DMS79 (cell line): ENCODE results near the gene NCK1.
A peak's percentile ranks its signal among the peaks of the same experiment; 100 is the strongest.

Experiments used
- DNase-seq: peaks from one replicate; lab custom pipeline; 2025; lab: John Stamatoyannopoulos, UW

The NCK1 gene

DNA sequence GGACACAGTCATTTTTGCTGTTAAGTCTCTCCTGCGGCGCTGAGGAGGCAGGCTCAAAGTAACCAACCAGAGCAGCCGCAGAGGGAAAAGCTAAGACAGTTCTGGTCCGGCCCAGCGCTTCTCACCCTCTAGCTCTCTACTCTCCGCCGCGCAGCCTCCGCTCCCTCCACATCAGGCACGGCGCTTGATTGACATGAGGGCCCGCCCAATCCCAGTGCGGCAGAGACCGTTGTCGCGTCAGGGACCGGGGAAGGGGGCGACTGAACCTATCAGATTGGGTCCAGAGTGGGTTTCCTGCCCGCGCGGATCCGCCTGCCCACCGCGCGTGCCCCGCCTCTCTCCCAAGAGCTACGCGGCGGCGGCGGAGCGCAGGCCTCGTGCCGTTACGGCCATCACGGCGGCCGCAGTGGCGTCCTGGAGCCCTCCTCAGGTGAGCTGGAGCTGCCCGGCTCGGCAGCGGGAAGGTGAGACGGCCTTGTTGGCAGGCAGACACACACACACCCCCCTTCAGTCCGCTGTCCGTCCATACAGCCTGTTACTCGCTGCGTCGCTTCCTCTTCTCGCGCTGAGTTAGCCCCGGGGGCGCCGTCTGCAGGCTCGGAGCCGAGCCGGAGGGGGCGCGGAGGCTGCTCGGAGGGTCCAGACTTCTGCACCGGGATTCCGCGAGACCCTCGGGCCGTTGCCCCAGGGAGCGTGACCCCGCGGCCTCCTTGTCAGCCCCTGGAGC lies at the start of gene NCK1:
TSS of gene NCK1 (plus strand) at position 319 of the 727 bp plus-strand sequence. CDS start 65,794 bp downstream, outside the sequence.
- peak; percentile 98 for DNase-seq

DNA sequence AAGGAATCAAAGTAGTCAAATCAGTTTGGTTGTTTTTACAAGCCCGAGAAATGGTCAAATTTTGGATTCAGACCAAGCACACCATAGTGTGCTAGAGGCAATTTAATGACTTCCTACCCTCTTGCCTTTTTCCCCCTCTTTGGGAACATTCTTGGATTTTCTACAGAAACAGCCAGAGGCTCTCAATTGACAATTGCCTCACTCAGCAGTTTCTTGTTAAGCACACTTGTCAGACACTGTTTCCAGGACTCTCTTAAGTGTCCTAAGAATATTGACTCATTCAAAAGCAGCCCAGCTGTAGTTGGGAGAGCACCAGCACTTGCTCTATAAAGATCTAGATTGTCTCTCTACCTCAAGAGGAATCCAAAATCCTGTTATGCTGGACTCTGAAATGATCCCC lies 44.6 kb upstream of the NCK1 start:
- DNase-seq: peak; percentile 69

DNA sequence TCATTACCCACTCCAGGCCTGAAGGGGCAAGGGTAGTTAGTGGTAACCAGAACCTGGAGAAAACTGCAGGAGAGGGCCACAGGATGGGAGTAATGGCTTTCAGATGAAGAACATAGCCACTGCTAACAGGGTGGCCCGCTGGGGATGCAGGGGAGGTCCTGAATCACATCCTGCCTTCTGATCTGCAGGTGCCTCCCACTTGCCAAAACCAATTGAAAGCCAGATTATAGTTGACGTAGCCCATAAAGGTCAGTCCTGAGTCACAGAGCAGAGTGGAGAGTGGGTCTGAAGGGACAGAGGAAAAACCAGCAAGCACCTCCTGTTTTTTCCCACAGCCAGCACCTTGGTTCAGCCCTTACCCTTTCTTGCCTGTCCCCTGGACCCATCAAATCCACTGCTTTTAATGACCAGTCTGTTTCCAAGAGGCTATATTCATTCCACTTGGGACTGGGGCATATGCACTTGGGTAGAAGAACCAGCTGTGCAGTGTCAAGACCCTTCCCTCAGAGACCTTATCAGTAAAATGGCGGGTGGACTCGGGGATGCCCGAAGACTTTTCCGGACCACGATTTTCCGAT lies 43.7 kb upstream of the NCK1 start:
- peak; percentile 80 for DNase-seq

DNA sequence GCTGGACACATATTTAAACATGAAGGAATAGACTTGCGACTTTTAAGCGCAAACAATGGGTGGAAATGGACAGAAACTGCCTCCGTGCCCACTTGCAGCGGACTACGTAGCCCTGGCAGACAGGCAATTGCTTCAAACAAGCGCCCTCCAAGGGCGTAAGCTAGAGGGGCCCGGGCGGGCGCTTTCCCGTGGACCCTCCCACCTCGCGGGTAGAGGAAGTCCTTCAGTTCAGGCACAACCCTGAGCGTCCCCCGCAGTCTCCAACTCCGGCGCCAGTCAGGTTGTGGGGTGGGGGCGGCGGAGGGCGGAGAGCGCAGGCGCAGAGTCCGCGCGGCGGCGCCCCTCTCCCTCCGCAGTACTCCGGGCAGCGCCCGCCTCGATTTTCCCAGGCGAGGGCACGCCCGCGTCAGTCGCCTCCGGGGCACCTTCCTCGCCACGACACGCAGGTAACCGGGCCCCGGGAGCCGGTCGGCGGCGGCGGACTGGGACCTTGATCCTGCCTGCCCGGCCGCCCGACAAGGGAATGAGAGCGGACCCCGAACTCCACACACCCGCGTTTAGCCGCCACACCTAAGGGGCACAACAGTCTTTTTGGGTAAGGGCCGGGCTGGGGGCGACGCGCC lies 43.1 kb upstream of the NCK1 start, which contains the start of gene SLC35G2:
TSS of gene SLC35G2 (plus strand) at position 358 of the 623 bp plus-strand sequence. CDS start 35,335 bp downstream, outside the sequence.
- peak; percentile 83 for DNase-seq

DNA sequence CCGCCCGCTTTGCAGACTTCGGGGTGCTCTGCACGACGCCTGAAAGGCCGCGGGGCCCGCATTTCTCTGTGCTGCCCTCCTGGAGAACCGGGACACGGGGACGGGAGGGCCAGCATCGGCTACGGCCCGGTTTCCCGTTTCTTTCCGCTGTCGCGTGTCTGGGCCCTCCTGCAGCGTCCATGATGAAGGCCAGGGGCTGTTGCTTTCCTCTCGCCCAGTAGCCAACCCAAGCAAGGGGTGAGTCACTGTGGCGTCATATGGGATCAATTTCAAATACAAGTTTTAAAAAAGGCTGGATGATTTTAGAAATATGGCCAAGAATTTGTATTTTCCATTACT lies 42.6 kb upstream of the NCK1 start:
- peak; percentile 46 for DNase-seq

DNA sequence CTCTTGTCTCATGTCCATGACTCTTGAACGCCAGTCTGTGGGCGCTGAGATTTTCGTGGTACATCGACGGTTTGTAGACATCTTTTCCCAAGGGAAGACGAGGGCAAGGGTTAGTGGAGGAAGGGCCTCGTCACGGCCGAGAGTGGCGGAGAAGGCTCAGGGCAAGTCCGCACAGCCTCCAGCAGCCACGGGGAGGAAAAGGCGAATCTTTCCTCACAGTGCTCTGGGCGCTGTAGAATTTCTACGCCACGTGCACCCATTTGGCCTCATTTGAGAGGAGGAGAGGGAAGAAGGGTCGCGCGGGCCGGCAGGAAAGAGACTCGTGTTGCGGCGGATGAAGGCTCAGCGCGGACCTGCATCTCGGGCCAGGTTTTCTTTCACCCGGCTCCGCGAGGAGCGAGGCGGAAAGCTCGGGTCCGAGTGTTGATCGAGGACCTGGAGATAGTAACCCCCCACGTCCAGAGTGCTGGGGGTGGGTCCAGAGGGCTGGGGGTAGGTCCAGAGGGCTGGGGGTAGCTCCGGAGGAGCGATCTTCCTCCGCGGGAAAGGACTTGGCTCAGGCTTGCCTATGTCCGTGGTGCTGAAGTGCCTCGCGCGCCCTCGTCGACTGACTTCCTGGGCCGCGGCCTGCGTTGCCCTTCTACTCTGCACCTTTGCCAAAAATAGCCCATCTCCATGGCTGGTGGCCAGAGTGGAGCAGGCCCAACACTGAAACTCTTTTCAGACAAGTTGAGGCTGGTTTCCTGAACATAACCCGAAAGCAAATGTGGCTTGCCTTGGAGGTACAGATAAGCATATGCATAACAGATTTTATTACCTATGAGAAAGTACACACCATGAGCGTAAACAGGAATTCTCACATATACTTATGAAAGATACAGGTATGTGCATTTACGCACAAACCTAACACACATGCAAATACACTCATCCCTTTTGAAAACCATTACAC lies 42.0 kb upstream of the NCK1 start:
- DNase-seq: peak; percentile 46

DNA sequence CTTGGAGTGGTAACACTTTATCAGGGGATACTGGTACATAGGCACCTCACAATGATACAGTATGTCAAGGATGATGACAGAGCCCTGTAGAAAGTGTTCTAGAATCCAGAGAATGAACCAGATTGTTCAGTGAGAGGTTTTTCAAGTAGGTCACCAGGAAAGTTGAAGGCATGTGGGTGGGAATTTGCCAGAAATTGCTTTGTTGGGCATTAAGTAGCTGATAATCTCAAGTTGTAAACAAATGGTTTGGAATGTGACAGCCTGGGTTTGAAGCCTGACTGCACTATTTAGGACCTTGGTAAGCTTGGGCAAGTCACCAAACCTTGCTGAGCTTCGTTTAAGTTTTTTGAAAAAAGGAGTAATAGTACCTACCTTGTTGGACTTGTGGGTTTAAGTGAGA lies 30.5 kb upstream of the NCK1 start:
- no peak for DNase-seq

DNA sequence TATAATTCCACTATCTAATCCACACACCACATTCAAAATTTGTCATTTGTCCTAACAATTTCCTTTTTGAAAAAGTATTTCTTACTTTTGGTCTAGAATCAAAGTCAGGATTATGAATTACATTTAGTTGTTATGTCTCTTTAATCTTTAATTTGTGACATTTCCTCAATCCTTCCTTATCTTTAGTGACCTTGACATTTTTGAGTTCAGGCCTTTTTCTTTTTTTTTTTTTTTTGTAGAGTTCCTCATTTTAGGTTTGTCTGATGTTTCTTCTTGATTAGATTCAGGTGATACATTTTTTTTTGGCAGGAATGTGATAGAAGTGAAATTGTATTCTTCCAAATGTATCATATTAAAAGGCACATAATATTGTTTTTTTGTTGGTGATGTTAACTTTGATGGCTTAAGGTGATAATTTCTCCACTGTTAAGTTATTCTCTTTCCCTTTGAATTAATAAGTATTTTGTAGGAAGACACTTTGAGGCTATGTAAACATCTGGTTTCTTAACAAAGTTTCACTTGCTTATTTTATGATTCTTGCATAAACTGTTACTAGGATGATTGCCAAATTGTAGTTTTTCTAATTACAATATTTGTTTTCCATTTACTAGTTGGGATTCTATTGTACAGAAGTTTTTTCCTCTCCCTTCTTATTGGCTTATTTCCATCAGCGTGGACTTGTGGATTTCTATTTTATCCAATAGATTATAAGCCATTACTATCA lies 26.8 kb upstream of the NCK1 start:
- no peak for DNase-seq

DNA sequence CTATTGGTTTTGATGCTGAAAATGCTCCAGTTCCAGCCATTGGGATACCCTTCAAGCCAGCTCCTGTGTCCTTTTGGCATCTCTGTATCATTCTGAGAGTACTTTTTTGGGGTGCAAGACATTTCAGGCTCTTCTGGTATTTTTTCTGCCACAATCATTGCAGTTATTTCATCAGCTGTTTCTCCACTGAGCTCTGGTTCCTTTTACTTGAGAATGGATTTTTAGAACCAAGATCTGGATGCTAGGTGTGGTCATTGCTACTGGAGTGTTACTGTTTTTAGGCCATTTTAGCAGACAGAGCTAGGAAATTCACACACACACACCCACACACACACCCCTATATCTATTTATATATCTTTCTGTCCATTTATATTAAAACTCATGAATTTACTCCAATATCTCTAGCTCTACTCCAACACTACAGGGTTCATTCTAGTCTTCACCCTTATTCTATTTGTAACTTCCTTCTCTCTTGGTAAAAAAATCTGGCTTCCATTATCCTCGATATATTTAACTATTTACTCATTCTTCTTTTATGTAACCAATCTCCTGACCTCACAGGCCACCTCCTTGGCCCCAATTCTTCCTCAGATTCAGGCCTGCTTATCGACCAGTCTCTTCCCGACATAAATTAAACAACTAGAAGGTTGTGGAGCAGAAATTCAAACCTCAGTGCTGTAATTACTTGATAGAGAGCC lies 26.0 kb upstream of the NCK1 start:
- DNase-seq: no peak

DNA sequence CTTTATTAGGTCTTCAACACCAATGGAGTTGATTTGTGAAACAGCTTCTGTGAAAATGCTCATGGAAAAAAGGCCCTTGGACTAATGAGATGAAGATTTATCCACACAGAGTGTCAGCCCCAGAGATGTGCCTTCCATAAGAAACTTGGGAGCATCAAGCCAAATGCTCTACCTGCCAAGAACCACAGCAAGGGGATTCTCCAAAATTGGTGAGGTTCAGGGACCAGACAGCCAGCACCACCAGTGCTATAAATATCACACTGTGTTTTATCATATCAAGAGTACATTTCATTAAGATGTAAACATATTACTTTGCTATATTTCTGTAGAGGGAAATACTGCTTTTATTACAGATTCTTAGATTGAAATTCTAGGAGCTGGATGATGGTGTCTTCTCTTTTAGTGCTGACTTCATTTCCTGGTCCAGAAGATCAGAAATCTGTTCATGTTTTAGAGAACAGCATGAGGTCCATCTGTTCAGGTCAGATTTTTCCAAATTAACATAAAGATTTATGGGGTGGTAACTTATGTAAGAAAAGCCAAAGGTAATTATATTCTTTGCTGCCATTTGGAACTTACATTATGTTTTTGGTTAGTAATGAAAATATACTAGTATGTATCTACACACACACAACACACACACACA lies 25.4 kb upstream of the NCK1 start:
- no peak for DNase-seq

DNA sequence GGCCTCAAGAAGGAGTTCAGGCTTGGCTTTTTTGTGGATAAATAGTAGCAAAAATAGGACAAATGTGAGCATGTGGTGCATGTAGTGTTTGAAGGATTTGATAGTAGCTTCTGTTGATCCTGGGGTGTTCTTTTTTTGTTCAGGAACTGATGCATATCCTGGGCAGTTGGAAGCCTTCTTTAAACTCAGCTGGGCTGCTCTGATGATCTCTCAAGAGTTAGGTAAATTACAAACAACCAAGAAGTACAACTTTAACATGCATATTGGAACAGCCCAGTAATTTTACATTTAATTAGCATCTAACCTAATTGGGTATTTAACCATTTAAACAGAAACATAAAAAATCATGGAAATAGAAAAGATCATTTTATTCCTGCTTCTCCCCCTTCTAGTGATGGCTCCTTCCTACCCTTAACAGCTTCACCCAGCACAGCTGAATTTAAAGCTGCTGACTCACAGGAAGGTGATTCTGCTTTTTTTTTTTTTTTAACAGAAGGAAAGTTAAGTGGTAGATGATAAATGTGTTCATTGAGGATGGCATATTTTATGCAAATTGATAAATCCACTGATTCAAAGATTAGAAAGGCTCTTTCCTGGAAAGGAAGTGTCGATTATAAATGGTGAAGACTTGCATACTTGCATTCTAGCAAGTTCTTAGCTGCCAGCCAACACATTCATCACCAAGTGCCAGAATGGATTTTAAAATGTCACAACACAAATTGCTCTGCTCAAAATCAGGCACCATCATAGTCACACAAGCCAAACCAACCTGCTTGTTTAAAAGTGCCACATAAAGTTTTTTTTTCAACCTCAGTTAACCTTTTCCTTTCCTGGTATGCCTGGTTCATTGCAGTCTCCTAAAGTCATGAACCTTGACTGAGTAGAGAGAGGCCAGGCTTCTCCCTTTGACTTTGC lies 23.1 kb upstream of the NCK1 start:
- no peak for DNase-seq

DNA sequence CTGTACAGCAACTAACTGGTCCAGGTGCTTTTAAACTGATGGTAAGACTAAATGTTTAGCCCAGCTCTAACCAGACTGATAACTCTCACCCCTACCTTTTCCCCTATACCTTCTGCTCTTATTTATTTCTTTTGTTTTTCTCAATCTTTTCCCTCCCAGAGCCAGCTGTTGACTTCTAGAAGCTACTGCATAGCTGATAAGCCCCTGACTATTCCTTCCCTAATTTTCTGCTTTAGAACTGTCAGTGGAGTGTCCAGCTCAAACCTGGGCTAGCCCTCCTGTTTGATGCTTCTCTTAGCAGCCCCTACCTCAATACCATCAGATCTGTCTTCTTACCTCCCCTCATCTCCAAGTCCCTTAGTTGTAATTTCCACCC lies 22.5 kb upstream of the NCK1 start:
- no peak for DNase-seq

DNA sequence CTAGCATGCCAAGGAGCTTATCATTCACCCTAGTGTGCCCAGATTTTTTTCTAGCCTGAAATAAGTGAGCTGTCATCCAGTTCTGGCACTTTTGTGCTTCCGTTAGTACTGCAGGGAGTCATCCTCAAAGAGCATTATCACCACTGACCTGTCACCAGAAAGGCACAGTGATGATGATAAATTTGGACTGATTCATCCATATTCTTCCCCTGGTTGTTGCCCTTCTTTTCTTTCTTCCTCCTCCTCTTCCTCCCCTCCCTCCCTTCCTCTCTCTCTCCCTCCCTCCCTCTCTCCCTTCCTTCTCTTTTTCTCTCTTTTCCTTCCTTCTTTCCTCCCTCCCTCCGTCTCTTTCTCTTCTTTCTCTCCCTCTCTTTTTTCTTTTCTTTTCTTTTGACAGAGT lies 21.8 kb upstream of the NCK1 start:
- DNase-seq: no peak

DNA sequence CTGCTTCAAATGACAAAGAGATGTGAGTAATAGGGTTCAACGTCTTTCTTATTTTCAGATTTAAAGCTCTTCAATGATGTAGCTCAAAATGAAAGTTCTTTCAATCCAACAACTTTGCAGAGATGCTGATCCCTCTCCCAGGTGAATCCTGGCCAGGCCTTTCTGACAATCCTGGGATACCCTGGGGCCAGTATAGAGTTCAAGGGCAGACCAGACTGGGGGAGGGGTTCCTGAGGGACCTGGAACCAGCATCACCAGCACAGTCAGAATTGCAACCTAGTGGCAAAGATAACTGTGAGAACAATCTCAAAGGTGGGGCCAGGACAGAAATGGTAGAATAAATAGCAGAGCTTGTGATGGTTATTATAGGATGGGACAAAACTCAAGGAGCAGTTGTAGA lies 19.7 kb upstream of the NCK1 start:
- no peak for DNase-seq

DNA sequence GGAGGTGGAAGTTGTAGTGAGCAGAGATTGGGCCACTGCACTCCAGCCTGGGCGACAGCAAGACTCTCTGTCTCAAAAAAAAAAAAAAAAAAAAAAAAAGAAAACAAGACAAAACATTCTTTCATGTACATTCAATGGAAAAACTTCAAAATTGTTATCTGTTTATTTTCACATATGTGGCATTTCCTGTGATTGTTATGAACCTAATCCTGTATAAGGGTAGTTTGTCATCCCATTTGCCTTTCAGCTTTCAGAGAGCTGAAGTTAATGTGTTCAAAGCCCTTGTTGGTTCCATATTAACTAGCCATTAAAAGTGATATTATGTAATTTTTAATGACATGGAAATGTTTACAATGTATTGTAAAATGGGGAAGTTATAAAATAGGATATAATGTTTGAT lies 17.3 kb upstream of the NCK1 start:
- no peak for DNase-seq

DNA sequence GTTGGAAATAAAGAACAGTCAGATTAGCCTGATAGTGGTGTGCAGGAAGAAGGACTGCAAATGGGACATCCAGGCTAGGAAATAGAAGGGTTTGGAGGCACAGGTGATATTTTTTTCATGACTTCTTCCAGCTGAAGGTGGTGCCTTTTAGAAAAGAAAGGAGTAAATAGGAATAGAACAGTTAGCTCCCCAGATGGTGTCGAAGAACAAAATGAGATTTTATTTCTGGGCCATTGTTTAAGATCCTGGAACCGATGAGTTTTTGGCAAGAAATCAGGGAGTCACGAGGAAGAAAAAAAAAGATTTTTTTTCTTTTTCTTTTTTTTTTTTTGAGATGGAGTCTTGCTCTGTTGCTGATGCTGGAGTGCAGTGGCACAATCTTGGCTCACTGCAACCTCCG lies 9.8 kb upstream of the NCK1 start:
- no peak for DNase-seq

DNA sequence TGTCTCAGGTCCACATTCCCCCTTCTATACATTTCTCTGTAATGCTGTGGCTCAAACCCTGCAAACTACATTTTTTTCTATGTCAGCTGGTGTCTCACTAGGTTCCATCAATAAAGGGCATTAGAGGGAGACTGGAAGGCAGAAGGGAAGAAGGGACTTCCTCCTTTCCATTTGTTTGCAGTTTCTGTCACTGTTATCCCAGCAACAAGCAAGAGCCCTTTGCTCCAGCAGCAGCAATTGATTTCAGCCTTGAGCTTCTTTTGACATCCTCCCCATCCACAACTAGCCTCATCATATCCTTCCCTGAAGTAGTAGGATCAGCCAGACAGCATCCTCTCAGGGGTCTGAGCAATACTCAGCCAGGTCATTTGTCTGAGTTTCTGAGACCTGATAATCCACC lies 5.3 kb upstream of the NCK1 start:
- no peak for DNase-seq

DNA sequence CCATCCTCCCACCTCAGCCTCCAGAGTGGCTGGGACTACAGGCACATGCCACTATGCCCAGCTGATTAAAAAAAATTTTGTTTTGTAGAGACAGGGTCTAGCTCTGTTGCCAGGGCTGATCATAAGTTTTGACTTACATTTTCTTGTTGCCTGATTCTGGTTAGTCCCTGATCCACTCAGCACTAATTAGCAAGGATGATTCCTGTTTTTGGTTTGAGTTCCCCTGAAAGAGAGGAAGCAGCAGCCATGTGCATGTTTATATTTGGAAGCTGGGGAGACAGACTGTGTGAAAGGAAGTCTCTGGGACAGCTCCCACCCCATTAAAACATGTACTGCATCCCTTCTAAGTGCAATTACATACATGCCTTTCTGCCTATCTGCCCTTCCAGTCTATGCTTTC lies 3.6 kb upstream of the NCK1 start:
- no peak for DNase-seq

DNA sequence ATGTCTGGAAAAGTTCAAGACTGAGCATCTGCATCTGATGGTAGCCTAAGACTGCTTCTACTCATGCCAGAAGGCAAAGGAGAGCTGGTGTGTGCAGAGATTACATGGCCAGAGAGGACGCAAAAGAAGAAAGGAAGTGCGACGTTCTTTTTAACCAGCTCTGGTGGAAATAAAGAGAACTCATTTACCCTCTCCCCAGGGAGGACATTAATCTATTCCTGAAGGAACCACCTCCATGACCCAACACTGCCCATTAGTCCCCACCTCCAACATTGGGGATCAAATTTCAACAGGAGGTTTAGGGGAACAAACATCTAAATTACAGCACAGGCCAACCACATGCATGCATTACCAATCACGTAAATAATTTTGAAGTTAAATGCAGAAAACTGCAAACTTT lies 1.5 kb upstream of the NCK1 start:
- no peak for DNase-seq
